ENCODE data around the gene CSNK2A3.

The CSNK2A3 gene

DNA sequence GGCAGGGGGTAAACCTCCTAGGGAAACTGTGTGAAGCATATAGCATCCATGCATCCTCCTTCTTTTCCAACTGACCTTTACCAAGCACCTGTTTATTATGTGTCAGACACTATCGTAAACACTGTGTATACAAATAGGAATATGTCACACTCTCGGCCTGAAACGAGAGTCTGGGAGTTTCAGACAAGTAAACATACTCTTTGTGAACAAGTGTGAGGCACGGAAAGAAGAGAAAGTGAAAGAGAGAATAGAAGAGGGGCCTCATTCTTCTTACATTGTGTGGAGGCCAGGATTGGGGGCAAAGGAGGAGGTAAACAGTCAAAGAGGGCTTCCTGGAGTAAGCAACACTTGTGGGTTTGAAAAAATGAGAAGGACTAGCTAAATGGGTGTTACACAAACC is 16.4 kb downstream of the CSNK2A3 start:
- DNase-seq (ENCODE audit: low read depth in 2 of 2) = no peak

DNA sequence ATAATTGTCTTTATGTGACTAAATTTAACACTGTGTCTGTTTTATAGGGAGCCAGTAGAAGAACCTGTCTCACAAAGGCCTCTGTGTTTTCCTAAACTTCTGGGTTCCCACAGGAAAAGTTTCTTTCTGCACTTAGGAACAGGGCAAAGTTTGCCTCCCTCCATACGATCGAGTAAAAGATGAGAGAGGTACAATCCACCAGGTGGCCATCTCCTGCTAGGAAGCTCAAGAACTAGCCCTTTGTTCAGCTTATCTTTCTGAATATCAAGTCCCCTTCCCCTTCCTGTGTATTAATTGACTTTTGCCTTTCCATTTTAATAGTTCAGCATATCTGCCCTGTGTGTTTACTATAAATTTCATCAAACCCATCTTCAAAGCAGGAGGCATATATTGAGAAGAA is 18.0 kb downstream of the CSNK2A3 start:
- no peak for DNase-seq (ENCODE audit: low read depth in 2 of 2)

DNA sequence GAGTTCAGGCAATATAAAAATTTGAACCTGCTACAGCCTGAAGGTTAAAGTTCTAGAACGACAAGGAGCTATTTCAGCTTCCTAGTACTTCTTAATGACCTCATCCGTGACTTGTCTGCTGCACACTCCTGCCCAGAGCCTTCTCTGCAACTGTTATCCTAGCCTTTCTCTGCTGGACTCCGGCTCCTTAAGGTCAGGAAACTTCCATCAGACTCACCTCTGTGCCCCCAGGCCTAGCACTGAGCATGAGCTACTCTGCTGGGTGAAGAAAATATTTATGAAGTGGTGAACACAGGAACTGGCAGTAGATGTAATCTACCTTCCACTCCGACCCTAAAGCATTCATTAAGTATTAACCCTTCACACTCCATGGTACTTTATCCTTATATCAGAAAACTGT is 18.4 kb downstream of the CSNK2A3 start:
- no peak for DNase-seq (ENCODE audit: low read depth in 2 of 2)

DNA sequence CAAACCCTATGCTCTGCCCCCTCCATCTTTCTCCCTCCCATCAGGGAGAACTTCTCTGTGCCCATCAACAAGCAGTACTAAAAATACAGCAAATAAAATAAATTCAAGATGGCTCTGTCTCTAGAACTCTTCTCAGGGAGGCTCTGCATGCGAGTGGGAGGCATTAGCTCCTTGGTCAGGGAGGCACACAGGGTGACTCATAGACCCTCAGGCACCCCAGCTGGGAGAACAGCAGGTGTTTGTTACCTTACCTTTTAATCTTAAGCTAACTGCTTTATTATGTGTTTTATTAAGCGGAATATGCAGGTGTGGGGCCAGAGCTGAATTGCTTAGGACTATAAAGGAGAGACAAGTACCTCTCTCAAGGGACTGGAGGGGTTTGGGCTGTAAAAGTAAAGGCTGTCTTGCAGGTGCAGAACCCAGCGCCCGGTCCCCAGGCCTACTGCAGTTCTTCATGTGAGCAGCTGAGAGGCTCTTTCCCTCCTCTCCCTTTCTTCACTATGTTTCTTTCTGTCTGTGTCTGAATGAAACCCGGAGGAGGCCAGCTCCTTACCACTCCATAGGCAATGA is 20.8 kb downstream of the CSNK2A3 start:
- DNase-seq (ENCODE audit: low read depth in 2 of 2) = no peak

DNA sequence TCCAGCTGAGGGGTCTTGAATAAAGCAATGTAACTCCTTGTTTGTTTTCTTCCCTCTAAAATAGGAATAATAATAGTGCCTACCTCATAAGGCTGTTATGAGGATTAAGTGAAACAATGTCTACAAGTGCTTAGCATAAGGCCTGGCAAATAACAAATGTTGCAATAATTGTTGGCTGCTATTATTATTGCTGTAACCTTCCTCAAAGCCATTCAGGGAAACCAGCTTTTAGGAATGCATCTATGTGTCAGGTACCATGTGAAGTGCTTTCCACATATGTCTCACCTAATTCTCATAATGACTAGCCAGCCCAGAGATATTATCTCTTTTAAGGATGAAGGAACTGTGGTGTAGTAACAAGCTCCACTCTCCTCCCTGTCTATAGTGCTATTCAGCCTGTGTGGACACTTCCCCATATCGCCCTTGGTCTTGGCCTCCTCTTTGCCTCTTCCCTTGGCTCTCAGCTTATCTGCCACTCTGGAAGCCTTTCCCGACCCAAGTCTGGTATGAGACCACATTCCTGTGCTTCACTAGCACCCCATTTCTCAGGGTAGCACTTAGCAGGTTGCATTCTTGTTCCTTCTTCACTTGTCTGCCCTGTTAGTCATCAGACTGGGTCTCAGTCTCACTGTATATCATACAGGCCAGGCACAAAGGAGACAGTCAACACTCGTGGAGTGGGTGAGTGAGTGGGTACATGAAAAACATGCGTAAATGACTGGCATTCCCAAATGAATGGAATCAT is 23.8 kb downstream of the CSNK2A3 start:
- DNase-seq (ENCODE audit: low read depth in 2 of 2) = no peak

DNA sequence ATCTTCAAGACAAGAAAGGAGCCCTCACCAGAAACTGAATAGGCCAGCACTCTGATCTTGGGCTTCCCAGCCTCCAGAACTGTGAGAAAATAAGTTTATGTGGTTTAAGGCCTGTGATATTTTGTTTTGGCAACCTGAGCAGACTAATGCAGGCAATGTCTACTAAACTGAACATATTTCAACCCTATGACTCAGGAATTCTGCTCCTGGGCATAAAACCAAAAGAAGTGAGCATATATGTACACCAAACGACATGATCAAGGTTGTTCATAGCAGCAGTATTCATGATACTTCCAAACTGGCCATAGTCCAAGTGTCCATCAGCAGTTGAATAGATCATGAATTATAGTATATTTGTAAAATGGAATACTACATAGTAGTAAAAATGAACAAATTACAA is 29.0 kb downstream of the CSNK2A3 start:
- DNase-seq (ENCODE audit: low read depth in 2 of 2) = no peak

DNA sequence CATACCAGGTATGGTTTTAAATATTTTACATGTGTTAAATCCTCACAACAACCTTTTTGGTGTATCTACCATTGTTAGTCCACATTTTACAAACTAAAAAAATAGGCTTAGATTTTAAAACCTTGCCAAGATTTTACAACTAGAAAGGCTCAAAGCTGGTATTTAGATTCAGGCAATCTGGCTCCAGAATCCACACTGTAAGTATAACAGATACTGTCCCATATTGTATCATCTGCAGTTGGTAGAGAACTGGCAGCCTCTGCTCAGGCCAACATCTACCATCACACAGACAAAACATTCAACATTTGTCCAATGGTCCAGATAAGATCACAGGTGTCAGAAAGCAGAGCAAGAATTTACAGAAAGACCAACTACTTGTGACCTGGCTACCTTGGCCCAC is 30.9 kb downstream of the CSNK2A3 start:
- no peak for DNase-seq (ENCODE audit: low read depth in 2 of 2)

DNA sequence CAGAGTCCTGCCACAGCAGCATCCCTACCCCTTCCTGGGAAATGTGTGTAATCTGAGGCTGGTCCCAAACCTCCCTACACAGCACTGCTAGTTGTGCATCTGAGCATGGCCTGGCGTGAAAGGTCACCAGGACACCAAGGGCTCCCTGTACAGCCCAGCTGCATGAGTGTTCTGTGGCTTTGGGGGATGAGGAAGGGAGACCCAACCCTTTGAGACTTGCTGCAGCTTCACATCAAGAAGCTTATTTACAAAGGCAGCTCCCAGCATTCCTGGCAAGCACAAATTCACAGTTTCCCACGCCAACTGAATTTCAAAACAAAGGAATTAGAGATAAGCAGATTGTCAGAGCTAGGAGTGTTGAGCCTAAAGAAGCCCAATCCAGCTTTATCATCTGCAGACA is 32.2 kb downstream of the CSNK2A3 start:
- DNase-seq (ENCODE audit: low read depth in 2 of 2) = no peak

DNA sequence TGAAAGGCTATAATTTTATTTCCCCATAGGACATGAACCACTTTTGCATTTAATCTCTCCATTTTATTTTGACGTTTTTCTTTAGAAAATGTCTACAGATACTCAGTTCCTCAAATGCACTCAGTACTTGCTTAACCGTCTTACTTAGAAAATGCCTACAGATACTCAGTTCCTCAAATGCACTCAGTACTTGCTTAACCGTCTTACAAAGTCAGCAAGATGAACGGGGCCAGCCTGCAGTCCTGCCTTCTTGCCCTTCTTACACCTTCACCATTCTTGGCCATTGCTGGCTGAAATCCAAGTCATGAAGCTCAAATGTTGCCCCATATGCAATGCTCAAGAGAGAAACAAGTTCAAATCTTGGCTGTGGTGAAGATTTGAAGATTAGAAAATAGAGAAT is 34.1 kb downstream of the CSNK2A3 start:
- DNase-seq (ENCODE audit: low read depth in 2 of 2) = no peak

DNA sequence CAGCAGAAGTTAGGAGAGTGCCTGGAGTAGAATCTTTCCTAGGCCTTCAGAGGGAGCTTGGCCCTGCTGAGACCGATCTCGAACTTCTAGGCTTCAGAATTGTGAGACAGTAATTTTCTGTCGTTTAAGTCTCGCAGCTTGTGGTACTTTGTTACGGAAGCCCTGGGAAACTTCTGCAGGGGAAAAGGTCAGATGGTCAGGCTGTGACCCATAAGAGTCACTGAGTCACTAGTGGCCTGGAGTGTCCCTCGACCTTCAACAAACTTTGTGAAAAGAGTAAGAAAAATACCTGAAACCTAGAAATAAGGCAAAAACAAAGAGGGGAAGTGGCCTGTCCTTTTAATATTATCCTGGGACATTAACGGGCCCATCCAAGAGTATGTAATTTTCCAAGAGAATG is 34.6 kb downstream of the CSNK2A3 start:
- no peak for DNase-seq (ENCODE audit: low read depth in 2 of 2)

DNA sequence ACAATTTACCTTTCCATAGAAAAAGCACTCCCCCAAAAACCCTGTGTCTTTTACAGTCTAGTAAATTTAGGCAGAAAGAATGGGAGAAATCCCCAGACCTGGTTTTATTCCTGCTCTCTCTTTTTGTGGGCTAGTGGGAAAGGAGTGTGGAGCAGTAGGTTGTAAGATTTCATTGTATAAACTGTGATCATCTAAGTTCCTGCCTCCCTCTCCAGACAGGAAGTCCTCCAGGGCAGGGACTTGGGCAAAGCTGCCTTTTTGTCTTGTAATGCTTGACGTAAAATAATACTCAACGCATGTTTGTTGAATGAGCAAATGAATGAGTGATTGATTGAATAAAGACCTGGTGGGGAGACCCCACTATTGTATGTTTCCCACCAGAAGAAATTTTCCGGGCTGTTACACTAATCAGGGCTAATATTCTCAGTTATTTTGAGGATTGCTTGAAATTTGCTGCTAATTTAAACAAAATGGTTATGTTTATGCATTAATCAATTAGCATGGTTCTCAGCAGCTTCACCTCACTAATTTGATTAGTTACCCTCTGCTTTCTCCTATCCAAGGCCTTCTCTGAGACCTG is 36.3 kb downstream of the CSNK2A3 start:
- DNase-seq (ENCODE audit: low read depth in 2 of 2) = no peak

DNA sequence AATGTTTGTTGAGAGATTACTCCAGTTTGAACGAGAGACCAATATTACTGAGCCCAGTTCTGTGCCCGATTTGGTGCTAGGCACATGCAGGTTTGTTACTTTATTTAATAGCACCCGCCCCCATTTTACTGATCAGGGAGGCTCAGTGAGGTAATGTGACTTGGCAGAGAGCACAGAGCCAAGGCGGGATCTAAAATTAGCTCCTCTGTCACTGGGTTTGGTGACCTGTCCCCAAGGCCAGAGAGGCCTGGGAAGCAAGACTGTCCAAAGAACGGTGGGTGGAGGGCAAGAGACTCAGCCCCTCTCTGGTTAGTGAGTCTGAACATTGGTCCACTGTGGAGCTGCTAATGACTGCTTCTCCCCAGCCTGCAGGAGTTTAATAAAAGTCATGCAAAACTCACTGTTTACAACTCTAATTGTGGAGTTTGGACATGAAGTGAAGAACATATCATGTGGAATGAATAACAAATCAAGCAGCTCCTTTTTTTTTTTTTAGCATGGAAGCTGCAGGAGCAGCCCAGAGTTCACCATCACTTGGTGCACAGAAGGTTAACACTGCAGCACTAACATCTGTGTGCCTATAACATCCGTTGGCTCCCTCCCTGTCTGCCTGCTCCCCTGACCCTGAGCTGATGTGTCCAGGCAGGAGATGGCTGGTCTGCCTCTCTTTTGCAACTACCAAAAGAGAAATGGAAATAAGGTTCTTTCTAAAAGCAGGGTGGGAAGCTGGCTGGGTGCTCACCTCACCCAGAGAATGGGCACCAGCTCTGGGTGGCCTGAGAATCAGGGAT is 39.0 kb downstream of the CSNK2A3 start:
- no peak for DNase-seq (ENCODE audit: low read depth in 2 of 2)

DNA sequence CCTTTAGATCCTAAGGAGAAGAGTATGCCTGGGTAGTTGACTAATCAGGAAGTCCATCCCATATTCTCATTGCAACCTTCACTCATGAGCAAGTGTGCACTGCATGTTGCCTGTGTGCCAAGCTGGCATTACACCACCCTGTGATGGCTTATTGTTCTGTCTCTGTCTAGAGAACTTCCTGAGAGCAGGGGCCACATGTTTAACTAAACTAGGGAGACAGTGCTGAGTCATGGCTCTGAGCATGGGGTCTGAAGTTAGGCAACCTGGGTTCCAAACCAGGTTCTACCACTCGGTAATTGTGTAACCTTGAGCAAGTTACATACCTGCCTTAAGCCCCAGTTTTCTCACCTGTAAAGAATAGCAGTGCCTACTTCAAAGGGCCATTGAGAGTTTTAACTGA is 39.6 kb downstream of the CSNK2A3 start:
- DNase-seq (ENCODE audit: low read depth in 2 of 2) = no peak

DNA sequence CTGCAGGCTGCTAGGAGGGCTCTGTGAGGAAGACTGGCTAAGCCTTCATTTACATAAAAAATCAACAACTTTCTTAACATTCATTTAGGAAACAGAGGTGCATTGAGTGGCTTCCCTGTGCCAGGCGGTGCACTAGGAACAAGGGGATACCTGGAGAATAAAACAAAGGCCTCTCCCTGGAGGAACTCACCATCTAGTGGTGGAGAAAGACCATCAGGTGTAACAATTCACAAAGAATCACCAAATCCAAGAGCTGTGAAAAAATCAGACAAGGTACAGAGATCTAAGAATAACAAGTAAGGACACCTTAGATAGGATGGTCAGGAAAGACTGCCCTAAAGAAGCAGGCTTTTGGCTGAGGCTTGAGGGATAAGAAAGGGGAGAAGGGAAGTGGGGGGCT is 40.3 kb downstream of the CSNK2A3 start:
- DNase-seq (ENCODE audit: low read depth in 2 of 2) = no peak

DNA sequence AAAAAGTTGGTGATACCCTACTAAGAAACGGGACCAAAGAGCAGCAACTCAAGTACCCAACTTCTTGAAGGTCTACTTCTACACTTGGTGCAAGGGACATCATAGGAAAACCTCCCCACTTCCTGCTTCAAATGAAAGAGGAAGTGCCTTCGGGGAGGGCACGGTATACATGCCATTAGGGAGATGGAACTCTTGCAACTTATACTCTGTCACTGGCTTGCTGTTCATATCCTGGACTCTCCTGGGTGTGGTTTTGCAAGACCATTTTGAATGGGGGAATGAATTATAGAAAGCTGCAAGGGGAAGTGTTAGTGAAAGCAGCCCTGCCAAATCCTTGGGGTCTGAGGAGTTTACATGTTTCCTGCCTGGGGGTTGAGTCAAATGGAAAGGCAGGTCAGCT is 41.9 kb downstream of the CSNK2A3 start:
- DNase-seq (ENCODE audit: low read depth in 2 of 2) = no peak

DNA sequence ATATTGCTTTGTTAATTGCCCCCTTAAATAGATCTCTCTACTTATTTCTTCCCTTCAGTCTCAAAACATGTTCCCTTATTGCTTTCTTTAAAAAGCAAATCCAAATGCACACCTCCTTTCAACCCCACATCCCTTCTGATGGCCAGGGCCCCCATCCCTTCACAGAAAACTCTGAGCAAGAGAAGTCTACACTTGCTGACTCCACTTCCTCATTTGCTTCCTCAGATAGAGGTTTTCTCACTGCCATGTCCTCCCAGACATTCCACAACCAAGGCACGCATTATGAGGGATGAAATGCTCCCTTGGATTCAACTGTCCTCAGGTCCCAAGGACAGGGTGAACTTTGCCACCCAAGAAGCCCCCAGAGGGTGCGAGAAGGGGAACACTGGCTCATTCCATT is 43.1 kb downstream of the CSNK2A3 start:
- DNase-seq (ENCODE audit: low read depth in 2 of 2) = no peak

DNA sequence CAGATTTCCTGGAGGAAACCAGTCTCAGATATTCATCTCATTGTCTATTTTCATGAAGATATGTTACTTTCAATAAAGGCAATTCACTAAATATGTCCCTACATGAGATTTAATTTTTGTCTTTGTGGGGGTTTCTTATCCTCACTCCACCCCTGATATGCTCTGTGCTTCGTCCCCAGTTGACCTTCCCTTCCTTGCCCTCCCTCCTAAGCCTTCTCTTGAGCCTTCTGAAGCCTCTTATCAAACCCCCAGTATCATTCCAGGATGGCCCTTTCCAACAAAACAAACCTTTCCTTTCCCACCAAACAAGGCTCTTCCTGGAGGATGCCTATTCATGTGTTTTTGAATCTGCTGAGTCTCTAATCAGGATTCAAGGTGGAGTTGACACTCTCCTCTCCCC is 44.8 kb downstream of the CSNK2A3 start:
- no peak for DNase-seq (ENCODE audit: low read depth in 2 of 2)

DNA sequence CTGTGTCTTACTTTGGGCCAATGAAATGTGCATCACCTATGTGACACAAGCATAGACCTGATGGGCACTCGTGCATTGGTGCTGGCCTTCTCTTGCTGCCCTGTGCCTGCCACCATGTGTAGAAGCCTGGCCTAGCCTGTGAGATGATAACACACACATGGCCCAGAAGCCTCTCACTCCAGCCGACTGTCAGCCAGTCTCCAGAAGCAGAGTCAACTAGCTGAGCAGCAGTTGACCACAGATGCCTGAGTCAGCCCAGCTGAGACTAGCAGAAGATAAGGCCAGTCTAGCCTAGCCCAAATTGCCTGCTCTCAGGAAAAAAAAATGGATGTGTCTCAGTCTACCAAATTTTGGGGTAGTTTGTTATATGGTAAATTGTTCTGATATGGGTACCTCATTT is 46.2 kb downstream of the CSNK2A3 start:
- DNase-seq (ENCODE audit: low read depth in 2 of 2) = no peak

DNA sequence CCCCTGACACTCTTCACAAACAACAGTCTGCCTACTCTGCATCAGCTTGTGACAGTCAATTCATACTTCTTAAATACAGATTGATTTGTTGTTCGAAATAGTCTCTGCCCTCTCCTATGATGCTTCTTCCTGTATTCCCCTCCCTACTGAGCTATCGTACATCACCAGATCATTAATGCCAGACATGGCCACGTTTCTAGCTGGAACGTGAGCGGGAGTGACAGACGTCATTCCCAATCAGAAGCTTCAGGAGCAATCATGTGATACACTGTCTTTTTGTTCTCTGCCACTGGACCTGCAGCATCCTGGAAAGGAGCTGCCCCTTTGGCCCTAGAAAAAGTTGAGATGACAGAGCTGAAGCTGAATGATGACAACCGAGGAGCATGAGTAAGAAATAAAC is 48.5 kb downstream of the CSNK2A3 start:
- DNase-seq (ENCODE audit: low read depth in 2 of 2) = no peak

DNA sequence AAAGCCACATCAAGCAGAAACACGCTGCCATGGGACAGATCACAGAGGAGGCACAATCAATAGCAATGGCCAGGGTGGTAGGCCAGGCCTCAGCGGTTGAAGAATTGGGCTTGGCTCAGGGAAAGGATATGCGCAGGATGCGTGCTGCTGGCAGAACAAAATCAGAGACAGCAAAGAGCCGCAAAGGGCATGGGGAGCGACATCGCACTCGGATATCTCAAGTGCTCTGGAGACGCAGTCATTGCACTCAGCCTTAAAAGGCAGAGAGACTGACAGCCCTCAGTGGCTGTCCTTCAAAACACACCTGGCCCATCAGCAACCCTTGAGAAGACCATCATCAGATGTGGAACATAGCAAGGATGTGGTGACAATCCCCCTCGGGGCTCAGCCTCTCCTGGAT is 50.5 kb downstream of the CSNK2A3 start:
- no peak for DNase-seq (ENCODE audit: low read depth in 2 of 2)

Data from stimulated activated CD4-positive, alpha-beta T cell treated with anti-CD3 and anti-CD28 coated beads, Interleukin-15, amount 100 ng/mL, for 48 hours (primary cell).